ENCODE data around the gene COMT. TPM values are rescaled to one million over a fixed set of nuclear protein-coding genes. Genes with fewer than 3 reads are reported as not detected.

Gene COMT
- total and polyA plus RNA-seq, 2 experiments from 2014 or later = 29.6 to 29.8 TPM

DNA sequence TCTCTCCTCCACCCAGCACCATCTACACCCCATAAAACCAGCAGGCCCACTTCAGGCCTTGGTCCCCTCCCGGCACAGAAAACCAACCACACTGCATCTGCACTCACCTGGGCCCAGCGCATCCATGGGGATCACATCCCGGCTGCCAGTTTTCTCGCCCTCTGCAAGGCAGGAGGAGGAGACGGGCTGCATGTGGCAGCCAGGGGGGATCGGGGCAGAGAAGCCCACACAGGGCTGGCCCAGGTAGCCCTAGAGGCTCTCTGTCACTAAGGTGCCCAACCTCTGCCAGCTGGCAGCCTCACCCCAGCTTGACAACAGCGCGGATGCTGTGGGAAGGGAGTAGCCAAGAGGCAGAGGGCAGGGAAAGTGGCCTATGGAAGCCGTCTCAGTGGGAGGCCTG lies 30.7 kb downstream of the COMT start:
- ATAC-seq = no peak
- Histone ChIP-seq H3K9me2 (ENCODE audit: insufficient read depth) (no peaks in the 10 kb centered on the region), H3F3A (replicated peaks; ENCODE audit: low read depth) (0 out of 2 replicates have a peak, but pooled peaks cover 3% of the 10 kb centered on the region), H2AFZ (no peak overlapping the region), H3K27me3 (ENCODE audit: insufficient read depth) (no peaks in the 10 kb centered on the region), H3K36me3 (ENCODE audit: insufficient read depth) (no peaks in the 10 kb centered on the region), H3K4me2 (no peak overlapping the region), H4K20me1 (replicated peaks; ENCODE audit: insufficient read depth) (no peaks in the 10 kb centered on the region; the same call in 1 of the 2 replicates), H3K79me2 (replicated peaks; ENCODE audit: insufficient read depth) (no peaks in the 10 kb centered on the region), H3K27ac (ENCODE audit: low read depth) (no peak overlapping the region), H3K4me3 (no peak overlapping the region), H3K4me1 (ENCODE audit: insufficient read depth) (peaks cover 10% of the 10 kb centered on the region)
- DNase-seq (ENCODE audit: low spot score) = no peak
- peaks cover 21% of the 10 kb centered on the region for H3K36me3 Mint-ChIP-seq (ENCODE audit: low read depth)
- no peak overlapping the region for H3K4me3 Mint-ChIP-seq
- peaks cover 19% of the 10 kb centered on the region for H3K4me1 Mint-ChIP-seq
- H3K9me3 Mint-ChIP-seq = no peaks in the 10 kb centered on the region
- no peak overlapping the region for H3K27ac Mint-ChIP-seq
- peaks cover 7% of the 10 kb centered on the region for H3K27me3 Mint-ChIP-seq (ENCODE audit: insufficient read depth, low read depth, poor library complexity)
- TF ChIP-seq REST (IDR thresholded peaks at IDR 0.05; ENCODE audit: unreplicated experiment) (no peak), CREB1 (CRISPR knock-in tag; IDR thresholded peaks at IDR 0.05; ENCODE audit: low read depth) (no peak), NANOG (IDR thresholded peaks at IDR 0.05; ENCODE audit: borderline replicate concordance) (no peak), EZH2phosphoT487 (IDR thresholded peaks at IDR 0.05; ENCODE audit: unreplicated experiment) (no peak), POLR2AphosphoS5 (IDR thresholded peaks at IDR 0.05; ENCODE audit: low read depth) (no peak), ZNF331 (CRISPR knock-in tag; IDR thresholded peaks at IDR 0.05; ENCODE audit: low read depth) (no peak), JUNB (IDR thresholded peaks at IDR 0.05; ENCODE audit: unreplicated experiment) (no peak)

DNA sequence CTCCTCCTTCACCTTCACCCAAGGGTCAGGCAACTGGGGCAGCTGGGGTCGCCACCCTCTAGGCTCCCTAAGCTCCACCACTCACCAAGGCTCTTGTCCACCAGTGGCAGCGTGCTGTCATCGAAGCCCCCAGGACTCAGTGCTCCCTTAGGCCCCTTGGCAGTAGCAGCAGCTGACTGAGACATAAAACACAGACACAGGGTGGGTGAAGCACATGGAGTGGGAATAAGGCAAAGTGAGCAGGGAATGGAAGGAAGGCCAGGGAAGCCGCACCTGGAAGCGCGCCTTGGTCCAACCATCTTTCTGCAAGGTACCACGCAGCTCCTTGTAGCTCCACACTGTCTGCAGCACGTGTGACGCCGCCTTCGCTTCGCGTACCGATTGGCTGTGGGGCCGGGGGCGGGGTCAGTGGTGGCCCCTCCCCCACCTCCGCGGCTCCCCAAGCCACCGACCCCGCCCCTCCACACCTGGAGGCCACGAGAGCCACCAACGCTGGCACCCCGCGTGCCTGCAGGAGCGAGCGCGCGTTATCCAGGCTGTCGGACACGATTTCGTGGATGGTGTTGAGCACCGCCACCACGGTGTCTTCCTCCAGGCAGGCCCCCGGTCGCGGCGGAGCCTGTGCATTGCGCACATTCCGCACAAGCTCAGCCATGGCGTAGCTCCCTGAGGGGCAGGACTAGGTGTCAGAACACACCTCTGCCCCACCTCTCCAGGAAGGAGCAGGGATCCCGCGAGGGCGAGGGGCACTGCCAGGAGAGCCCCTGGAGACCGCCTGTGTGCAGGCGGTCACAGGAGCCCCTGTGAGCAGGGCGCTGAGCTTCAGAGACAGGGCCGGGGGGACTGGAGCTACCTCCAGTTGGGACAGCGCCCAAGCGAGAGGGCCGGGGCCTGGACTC lies 31.3 kb downstream of the COMT start:
- no peaks in the 10 kb centered on the region for H3K79me2 ChIP-seq (replicated peaks; ENCODE audit: insufficient read depth)
- peak; percentile 49 for DNase-seq (ENCODE audit: low spot score)

More for the DNA sequence above, 31.3 kb downstream of the COMT start:
- H3K36me3 ChIP-seq (ENCODE audit: insufficient read depth) = no peaks in the 10 kb centered on the region
- no peak overlapping the region for H3K27ac Mint-ChIP-seq
- peaks cover 7% of the 10 kb centered on the region for H3K27me3 Mint-ChIP-seq (ENCODE audit: insufficient read depth, low read depth, poor library complexity)
- peaks cover 20% of the 10 kb centered on the region for H3K36me3 Mint-ChIP-seq (ENCODE audit: low read depth)
- H3K9me3 Mint-ChIP-seq = no peaks in the 10 kb centered on the region
- H4K20me1 ChIP-seq (replicated peaks; ENCODE audit: insufficient read depth) = no peaks in the 10 kb centered on the region; the same call in 1 of the 2 replicates
- H3K4me3 Mint-ChIP-seq = no peak overlapping the region
- H3K4me2 ChIP-seq = no peak overlapping the region
- no peak overlapping the region for H3K27ac ChIP-seq (ENCODE audit: low read depth)
- no peak overlapping the region for H2AFZ ChIP-seq
- peaks cover 17% of the 10 kb centered on the region for H3K4me1 Mint-ChIP-seq
- ATAC-seq = peak; percentile 1; the same call in 1 of the 3 replicates
- no peaks in the 10 kb centered on the region for H3K9me2 ChIP-seq (ENCODE audit: insufficient read depth)
- no peak for TF ChIP-seq CTCF (conservative IDR thresholded peaks at IDR 0.05; ENCODE audit: low read depth in 2 of 2)
- peaks cover 10% of the 10 kb centered on the region for H3K4me1 ChIP-seq (ENCODE audit: insufficient read depth)
- H3K4me3 ChIP-seq = no peak overlapping the region
- 0 out of 2 replicates have a peak, but pooled peaks cover 3% of the 10 kb centered on the region for H3F3A ChIP-seq (replicated peaks; ENCODE audit: low read depth)
- no peaks in the 10 kb centered on the region for H3K27me3 ChIP-seq (ENCODE audit: insufficient read depth)

Measured in GM23338 (cell line).